CD4-positive, alpha-beta T cell treated with Interleukin-10 for 1 hour (primary cell): ENCODE data around the gene PRG3.
"Not testable (repeated sequence)": the region's sequence is repeated elsewhere in the genome, so short reads cannot be mapped to it uniquely, and the experiment has no call there.

Source experiments
- DNase-seq: peaks from one replicate; pipeline ENCODE4 v3.0.0-alpha.2; 2020

Gene PRG3

DNA sequence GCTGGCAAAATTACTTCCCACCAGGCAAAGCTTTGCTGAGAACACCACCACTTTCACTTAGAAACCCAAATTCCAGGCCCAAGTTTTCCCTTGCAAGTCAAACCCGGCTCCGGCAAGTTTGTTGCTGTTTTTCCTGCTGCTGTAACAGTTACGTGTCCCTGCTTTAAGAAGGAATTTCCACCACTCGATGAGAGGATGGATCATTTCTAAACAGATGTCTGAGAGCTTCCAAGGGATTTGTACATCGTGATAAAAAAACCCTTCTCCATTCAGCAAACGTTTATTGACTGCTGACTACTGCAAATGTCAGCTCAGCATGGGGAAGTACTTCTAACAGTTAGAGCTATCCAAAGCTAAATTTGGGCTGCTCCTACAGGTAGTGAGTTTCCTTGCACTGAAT is 23.1 kb downstream of the PRG3 start:
- DNase-seq, result no peak

GRCh38 chr11:57357310-57357709 is 23.6 kb downstream of the PRG3 start:
- no peak for DNase-seq

DNA sequence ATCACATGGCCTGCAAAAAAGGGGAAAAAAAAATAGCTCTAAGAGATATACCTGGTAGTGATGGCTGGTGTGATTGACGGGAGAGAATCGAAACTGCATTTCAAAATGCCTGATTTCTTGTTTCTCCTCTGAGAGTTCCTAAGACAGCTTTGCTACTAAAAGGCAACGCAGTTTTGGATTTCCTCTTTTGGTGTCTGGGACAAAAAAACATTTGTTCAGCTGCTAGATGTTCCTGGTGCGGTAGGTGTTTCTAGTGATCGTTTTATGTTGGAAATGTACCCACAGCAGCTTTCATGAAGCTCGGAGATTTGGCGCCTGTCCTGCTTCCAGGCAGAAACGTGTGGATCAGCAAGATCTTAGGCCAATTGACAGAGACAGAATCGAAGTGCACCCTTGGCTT is 24.7 kb downstream of the PRG3 start:
- DNase-seq, result no peak

GRCh38 chr11:57354699-57355098 is 26.3 kb downstream of the PRG3 start:
- no peak for DNase-seq

- no peak for DNase-seq
Measured at GRCh38 chr11:57353852-57354251, 27.1 kb downstream of the PRG3 start.

DNA sequence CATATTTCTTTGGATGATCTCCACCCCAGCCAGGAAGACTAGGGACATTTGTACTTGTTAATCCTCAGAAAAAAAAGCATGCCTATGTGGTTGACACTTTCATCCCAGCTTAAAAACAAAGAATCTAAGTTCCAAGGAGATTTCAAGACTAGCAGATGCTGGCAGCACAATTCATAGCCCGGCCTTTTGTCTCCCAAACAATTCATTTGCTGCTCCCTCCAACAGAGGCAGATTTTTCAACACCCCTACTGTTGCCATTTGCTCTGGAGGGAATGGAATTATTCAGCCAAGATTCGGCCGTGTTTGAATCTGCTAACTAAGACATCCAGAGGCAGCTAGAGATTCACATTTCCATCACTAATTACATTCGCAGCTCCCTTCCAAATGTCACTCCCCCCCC is 27.5 kb downstream of the PRG3 start:
- DNase-seq, result no peak

GRCh38 chr11:57353036-57353435 is 27.9 kb downstream of the PRG3 start:
- DNase-seq, result no peak

GRCh38 chr11:57349491-57350274 is 31.3 kb downstream of the PRG3 start:
- DNase-seq, result peak; percentile 58

- DNase-seq, result no peak
Measured at GRCh38 chr11:57348636-57349313, 32.2 kb downstream of the PRG3 start.

DNA sequence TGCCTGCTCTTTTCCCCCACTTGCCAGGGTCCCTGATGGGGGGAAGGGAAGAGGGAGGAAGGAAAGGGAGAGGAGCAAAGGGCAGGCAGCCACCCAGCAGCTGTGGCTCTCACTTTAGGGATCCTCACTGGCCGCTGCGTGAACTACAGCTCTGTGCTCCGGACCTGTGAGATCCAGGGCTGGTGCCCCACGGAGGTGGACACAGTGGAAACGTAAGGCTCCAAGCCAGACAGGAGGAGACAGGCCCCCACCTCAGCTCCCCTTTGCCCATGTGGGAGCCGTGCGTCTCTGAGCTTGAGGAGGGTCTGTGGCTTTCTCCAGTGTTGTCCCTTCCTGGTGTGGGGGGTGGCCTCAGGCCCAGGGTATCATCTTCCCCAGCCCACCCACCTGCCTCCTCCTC is 32.9 kb downstream of the PRG3 start:
- DNase-seq, result no peak

DNA sequence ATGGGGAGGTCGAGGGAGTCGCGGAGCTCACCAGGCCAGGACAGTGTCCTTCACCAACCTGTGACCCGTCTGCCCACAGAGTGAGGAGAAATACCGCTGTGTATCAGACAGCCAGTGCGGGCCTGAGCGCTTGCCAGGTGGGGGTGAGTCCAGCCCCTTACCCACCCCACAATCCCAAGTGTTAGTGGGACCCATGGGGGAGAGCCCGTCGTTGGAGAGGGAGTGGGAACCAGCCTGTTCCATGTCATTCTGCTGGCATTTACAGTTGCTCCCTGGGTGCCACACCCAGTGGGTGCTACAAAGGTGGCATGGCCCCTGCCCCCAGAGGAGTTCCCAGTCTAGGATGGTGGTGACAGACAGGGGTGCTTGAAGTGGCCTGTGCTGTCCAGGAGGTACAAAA is 33.6 kb downstream of the PRG3 start:
- DNase-seq, result no peak

DNA sequence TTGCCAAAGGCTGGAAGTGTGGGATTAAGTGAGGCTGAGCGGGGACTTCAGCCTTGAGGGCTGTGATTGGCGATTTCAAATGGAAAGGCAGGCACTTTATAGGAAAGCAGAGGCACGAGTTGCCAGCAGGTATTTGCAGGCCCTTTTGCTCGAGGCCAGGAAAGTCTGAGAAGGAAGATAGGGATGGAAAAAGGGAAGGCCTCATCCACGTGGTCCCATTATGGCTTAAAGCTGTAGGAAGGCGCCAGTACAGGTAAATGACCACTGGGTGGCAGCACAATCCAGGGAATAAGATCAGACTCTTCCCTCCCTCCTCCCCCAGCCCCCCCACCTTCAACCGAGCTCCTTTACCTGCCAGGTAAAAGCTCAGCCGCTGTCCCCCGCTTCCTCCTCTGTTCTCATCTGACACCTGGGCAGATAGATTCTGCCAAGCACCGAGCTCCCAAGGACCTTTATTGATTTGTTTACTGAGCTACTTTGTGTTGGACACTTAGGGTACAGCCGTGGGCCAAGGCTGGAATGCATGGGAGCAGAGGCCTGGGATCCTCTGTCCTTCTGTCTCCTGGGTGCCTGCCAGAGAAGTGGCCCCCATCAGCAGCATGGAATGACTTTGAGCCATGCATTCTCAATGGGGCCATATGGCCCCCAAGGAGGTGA is 35.3 kb downstream of the PRG3 start:
- peak; percentile 76 for DNase-seq

GRCh38 chr11:57344826-57345225 is 36.1 kb downstream of the PRG3 start:
- no peak for DNase-seq

GRCh38 chr11:57343825-57344224 is 37.1 kb downstream of the PRG3 start:
- no peak for DNase-seq

- no peak for DNase-seq
Measured at GRCh38 chr11:57342702-57343101, 38.2 kb downstream of the PRG3 start.

DNA sequence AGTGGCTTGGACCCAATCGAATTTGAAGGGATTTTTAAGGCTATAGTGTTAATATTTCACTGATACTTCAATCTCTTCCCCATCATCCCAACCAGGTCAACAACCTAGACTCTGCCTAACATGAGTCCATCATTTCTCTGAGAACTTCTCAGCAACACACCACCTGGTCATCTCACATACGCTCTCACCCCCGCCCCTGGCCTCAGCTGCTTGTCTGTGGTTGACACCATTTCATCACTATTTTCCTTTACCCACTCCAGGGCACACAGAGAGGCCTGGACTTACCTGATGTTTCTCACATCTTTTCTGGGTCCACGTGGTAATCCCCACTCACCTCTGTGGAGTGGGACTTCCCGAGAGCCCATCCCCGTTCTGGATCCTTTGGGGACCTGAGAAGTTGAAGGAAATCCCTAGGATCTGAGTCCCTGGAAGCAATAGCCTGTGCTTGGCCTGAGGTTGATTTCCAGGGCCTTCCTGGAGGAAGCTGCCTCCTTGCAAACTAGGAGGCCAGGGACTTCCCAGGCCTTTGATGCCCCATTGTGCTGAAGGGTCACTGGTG is 39.6 kb downstream of the PRG3 start:
- DNase-seq, result no peak

DNA sequence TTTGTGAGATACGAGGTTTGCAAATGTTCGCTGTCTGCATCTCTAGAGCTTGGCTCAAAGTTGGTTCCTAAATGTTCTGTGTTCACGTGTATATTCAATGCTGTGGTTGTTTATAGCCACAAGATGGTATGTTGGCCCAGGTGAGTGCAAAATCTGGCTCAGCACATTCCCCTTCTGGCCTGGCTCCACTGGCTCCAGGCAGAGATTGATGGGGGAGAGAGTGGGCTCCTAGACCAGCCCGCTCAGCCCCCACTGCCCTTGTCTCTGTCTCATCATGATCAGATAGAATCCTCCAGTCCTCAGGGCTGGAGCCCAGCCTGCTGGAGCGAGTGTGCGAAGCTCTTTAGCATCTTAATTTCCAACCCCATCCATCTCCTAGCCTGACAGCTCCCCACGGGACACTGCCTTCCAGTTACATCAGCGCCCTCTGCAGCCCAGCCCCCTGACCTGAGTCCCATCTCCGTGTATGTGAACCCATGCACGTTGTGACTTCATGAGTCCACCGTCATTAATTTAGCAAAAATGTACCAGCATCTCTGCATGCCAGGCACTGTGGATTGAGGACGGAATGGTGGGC is 40.8 kb downstream of the PRG3 start:
- DNase-seq, result no peak

DNA sequence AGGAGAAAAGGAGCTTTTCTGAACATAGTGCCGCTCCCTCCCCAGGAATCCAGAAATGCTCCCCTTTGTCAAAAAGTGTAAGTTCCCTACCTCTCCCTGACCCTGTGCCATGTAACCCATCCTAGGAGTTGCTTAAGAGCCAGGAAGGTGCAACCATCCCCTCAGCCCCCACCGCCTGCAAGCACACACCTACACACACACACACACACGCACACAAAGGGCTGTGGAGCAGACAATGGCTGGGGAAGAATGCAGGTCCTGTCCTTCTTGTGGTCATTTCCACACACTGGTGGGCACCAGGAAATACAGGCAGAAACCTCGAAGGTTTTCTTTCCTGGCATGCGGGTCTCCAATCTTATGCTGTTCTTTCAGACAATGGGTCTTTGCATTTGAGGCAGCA is 41.6 kb downstream of the PRG3 start:
- DNase-seq, result no peak

- no peak for DNase-seq
Measured at GRCh38 chr11:57338142-57338541, 42.8 kb downstream of the PRG3 start, which contains the start of gene P2RX3. Gene P2RX3 (plus strand): TSS chr11:57338352. CDS start chr11:57338551, 199 bp downstream.

GRCh38 chr11:57336856-57337255 is 44.1 kb downstream of the PRG3 start:
- not testable (repeated sequence) for DNase-seq

GRCh38 chr11:57336111-57336666 is 44.8 kb downstream of the PRG3 start:
- DNase-seq, result no peak

GRCh38 chr11:57335343-57336110 is 45.4 kb downstream of the PRG3 start, which contains the start of gene SSRP1:
Gene SSRP1 (minus strand): TSS chr11:57335892. CDS start chr11:57335121, 771 bp downstream.
- DNase-seq, result peak; percentile 92
